Endothelial cell (in vitro differentiated cells): ENCODE data around the gene AMPD2. TPM values are rescaled to one million over a fixed set of nuclear protein-coding genes. Genes with fewer than 3 reads are reported as not detected.

Experiments
- DNase-seq: peaks from one replicate; pipeline ENCODE4 v3.0.0; 2021; ENCODE audit warnings: low spot score
- H3K27ac Mint-ChIP-seq: one replicate; pipeline ENCODE4 v1.8.0; 2021; ENCODE audit warnings: mixed read lengths, inconsistent platforms; ENCODE audit not compliant: unreplicated experiment
- H3K27me3 Mint-ChIP-seq: one replicate; pipeline ENCODE4 v1.8.0; 2021; ENCODE audit warnings: mild to moderate bottlenecking, moderate library complexity, mixed read lengths, inconsistent platforms; ENCODE audit not compliant: unreplicated experiment
- H3K36me3 Mint-ChIP-seq: one replicate; pipeline ENCODE4 v1.8.0; 2021; ENCODE audit warnings: mild to moderate bottlenecking, low read depth, mixed read lengths, inconsistent platforms; ENCODE audit not compliant: unreplicated experiment
- H3K4me1 Mint-ChIP-seq: one replicate; pipeline ENCODE4 v1.8.0; 2021; ENCODE audit warnings: mild to moderate bottlenecking, mixed read lengths, inconsistent platforms; ENCODE audit not compliant: unreplicated experiment
- H3K4me3 Mint-ChIP-seq: one replicate; pipeline ENCODE4 v1.8.0; 2021; ENCODE audit warnings: mild to moderate bottlenecking, mixed read lengths, inconsistent platforms; ENCODE audit not compliant: unreplicated experiment
- H3K9me3 Mint-ChIP-seq: one replicate; pipeline ENCODE4 v1.8.0; 2021; ENCODE audit warnings: mixed read lengths, inconsistent platforms; ENCODE audit not compliant: unreplicated experiment
- CTCF ChIP-seq: fragments of 200-600 bp; sonication (generic); IDR thresholded peaks from one replicate; pipeline ENCODE4 v1.5.0; 2021; ENCODE audit warnings: antibody characterized with exemption; ENCODE audit not compliant: unreplicated experiment
- total RNA-seq: library from RNA; stranded (reverse); fragmentation: NEBNext Ultra II Directional; extraction: Animal tissue kit (Norgen Biotek cat#: 25700); gene quantifications from one replicate; pipeline ENCODE4 v1.2.1, GENCODE V29; 2021; ENCODE audit not compliant: unreplicated experiment

The AMPD2 gene
- total RNA-seq, 1 donor from 2014 or later, result 92.7 TPM

- Mint-ChIP-seq H3K27ac (no peak overlapping the region), H3K9me3 (no peaks in the 10 kb centered on the region), H3K27me3 (peaks cover 5% of the 10 kb centered on the region), H3K4me3 (no peak overlapping the region), H3K4me1 (peaks cover 3% of the 10 kb centered on the region), H3K36me3 (no peaks in the 10 kb centered on the region)
- peak; percentile 96 for TF ChIP-seq CTCF
- peak; percentile 94 for DNase-seq
Measured at GRCh38 chr1:109640285-109640865, 20.7 kb downstream of the AMPD2 start.

- DNase-seq, result no peak
- peaks cover 5% of the 10 kb centered on the region for H3K27me3 Mint-ChIP-seq
- peak overlapping the region; percentile 48 for H3K27ac Mint-ChIP-seq
- H3K9me3 Mint-ChIP-seq, result no peaks in the 10 kb centered on the region
- no peak overlapping the region for H3K4me3 Mint-ChIP-seq
- no peak for TF ChIP-seq CTCF
- H3K36me3 Mint-ChIP-seq, result no peaks in the 10 kb centered on the region
- peaks cover 3% of the 10 kb centered on the region for H3K4me1 Mint-ChIP-seq
Measured at GRCh38 chr1:109641078-109641740, 21.6 kb downstream of the AMPD2 start.

- H3K27ac Mint-ChIP-seq, result peak overlapping the region; percentile 48
- no peak overlapping the region for H3K4me3 Mint-ChIP-seq
- H3K36me3 Mint-ChIP-seq, result no peaks in the 10 kb centered on the region
- no peaks in the 10 kb centered on the region for H3K9me3 Mint-ChIP-seq
- TF ChIP-seq CTCF, result no peak
- peaks cover 5% of the 10 kb centered on the region for H3K27me3 Mint-ChIP-seq
- no peak for DNase-seq
- peaks cover 3% of the 10 kb centered on the region for H3K4me1 Mint-ChIP-seq
Measured at GRCh38 chr1:109641861-109642260, 22.2 kb downstream of the AMPD2 start.

- no peak for TF ChIP-seq CTCF
- Mint-ChIP-seq H3K4me1 (peaks cover 3% of the 10 kb centered on the region), H3K27me3 (peaks cover 5% of the 10 kb centered on the region), H3K27ac (no peak overlapping the region), H3K9me3 (no peaks in the 10 kb centered on the region), H3K4me3 (no peak overlapping the region), H3K36me3 (no peaks in the 10 kb centered on the region)
- no peak for DNase-seq
Measured at GRCh38 chr1:109642626-109643025, 23.0 kb downstream of the AMPD2 start.
